GM12878 (cell line): ENCODE data around the gene INHBC.

Source experiments
- CHD2 ChIP-seq: IDR thresholded peaks from 2 replicates; pipeline ENCODE4 v1.6.1; 2011; ENCODE audit warnings: low read depth, low read length, improper control_type of control experiment, borderline replicate concordance
- MYC ChIP-seq: IDR thresholded peaks from 2 replicates; pipeline ENCODE4 v1.6.1; 2011; ENCODE audit warnings: mild to moderate bottlenecking, low read length, moderate library complexity, inconsistent platforms; ENCODE audit not compliant: insufficient read depth, insufficient replicate concordance, insufficient read length, severe bottlenecking
- POLR2AphosphoS5 ChIP-seq: IDR thresholded peaks from 2 replicates; pipeline ENCODE4 v1.6.1; 2011; ENCODE audit warnings: mild to moderate bottlenecking, low read length, inconsistent platforms
- TF ChIP-seq, protein P1 (sequence below): IDR thresholded peaks from 2 replicates; pipeline ENCODE4 v1.6.1; 2012; ENCODE audit warnings: low read length, inconsistent platforms

DNA sequence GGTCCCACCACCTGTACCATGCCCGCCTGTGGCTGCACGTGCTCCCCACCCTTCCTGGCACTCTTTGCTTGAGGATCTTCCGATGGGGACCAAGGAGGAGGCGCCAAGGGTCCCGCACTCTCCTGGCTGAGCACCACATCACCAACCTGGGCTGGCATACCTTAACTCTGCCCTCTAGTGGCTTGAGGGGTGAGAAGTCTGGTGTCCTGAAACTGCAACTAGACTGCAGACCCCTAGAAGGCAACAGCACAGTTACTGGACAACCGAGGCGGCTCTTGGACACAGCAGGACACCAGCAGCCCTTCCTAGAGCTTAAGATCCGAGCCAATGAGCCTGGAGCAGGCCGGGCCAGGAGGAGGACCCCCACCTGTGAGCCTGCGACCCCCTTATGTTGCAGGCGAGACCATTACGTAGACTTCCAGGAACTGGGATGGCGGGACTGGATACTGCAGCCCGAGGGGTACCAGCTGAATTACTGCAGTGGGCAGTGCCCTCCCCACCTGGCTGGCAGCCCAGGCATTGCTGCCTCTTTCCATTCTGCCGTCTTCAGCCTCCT is 21.6 kb downstream of the INHBC start:
- TF ChIP-seq CHD2, result no peak
- TF ChIP-seq POLR2AphosphoS5, result no peak
- TF ChIP-seq, protein P1, sequence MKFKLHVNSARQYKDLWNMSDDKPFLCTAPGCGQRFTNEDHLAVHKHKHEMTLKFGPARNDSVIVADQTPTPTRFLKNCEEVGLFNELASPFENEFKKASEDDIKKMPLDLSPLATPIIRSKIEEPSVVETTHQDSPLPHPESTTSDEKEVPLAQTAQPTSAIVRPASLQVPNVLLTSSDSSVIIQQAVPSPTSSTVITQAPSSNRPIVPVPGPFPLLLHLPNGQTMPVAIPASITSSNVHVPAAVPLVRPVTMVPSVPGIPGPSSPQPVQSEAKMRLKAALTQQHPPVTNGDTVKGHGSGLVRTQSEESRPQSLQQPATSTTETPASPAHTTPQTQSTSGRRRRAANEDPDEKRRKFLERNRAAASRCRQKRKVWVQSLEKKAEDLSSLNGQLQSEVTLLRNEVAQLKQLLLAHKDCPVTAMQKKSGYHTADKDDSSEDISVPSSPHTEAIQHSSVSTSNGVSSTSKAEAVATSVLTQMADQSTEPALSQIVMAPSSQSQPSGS, result no peak
- no peak for TF ChIP-seq MYC
